Stimulated activated CD8-positive, alpha-beta memory T cell treated with anti-CD3 and anti-CD28 coated beads, Interleukin-12 subunit alpha, Interleukin-12 subunit beta, amount 100 ng/mL, for 1 hour (primary cell): ENCODE measurements around the gene RPS15.

Experiments used
- DNase-seq: peaks from one replicate; pipeline ENCODE4 v3.0.0-alpha.2; 2020; ENCODE audit warnings: low read depth

RPS15 gene

DNA sequence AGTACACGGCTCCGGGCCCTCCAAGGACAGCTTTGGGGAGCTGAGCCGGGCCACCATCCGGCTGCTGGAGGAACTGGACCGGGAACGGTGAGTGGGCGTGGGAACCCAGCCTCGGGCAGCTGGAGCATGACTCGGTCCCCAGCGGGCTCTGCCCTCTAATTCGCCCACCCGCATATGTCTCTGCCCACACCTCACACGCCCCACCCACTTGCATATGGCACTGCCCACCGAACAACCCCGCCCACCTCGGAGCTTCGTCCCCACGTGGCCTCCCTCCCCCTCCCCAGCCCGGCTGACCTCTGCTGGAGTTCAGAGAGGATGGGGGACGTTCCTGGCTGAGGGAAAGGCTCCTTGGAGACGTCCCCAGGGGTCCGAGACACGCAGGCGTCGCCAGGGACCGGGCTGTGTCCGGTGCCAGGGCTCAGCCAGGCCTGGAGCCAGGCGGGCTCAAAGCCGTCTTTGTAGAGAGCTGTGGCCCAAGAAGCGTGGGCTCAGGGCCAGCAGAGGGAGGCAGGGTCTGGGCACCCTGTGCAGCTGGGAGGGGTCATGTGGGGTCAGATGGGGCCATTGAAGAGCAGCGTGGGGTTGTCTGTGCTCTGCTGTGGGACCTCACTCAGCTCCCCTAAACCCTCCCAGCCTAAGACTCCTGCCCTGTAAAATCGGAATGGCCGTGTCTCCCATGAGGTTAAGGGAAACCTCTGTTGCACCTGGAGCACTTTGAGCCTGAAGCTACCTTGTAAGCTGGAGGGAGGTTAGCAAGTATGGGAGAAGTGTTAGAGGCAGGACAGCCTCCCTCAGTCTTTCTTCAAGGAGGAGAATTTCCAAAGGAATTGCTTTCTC, 15.5 kb downstream of the RPS15 start:
- no peak for DNase-seq

DNA sequence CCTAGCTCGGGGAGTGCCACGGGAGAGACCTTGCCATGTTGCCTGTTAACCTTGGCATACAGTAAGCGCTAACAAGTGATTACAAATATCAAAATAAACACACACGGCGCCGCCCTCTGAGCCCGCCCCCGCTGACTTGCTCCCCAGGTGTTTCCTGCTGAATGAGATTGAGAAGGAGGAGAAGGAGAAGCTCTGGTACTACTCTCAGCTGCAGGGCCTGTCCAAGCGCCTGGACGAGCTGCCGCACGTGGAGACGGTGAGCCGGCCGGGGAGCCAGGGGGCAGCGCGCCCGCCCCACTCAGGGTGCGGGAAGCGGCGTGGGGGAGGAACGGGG, 16.8 kb downstream of the RPS15 start:
- DNase-seq: no peak

DNA sequence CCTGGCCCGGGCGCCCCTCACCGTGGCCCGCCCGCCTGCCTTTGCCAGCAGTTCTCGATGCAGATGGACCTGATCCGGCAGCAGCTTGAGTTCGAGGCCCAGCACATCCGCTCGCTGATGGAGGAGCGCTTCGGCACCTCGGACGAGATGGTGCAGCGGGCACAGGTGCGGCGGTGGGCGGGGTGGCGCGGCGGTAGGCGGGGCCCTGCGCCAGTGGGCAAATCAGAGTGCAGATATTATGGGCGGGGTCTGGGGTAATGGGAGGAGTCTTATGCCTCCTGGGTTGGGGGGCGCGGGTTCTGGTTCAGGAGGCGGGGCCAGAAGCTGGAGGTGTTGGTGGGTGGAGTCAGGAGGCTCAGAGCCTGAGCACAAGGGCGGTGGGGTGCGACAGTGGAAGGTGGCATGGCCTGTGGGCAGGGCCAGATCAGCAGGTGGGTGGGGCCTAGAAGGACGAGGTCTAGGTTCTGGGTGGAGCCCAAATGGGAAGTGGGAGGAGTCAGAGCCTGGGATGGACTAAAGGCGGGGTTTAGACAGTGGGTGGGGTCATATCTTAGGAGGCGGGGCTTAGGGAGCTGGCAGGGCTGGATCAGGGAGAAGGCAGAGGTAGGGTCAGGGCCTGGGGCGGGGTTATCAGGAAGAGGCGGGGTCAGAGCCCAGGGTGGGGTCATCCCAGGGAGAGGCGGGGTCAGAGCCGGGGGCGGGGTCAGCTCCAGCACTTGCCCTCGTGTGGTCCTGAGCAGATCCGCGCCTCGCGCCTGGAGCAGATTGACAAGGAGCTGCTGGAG, 17.3 kb downstream of the RPS15 start:
- DNase-seq: no peak

DNA sequence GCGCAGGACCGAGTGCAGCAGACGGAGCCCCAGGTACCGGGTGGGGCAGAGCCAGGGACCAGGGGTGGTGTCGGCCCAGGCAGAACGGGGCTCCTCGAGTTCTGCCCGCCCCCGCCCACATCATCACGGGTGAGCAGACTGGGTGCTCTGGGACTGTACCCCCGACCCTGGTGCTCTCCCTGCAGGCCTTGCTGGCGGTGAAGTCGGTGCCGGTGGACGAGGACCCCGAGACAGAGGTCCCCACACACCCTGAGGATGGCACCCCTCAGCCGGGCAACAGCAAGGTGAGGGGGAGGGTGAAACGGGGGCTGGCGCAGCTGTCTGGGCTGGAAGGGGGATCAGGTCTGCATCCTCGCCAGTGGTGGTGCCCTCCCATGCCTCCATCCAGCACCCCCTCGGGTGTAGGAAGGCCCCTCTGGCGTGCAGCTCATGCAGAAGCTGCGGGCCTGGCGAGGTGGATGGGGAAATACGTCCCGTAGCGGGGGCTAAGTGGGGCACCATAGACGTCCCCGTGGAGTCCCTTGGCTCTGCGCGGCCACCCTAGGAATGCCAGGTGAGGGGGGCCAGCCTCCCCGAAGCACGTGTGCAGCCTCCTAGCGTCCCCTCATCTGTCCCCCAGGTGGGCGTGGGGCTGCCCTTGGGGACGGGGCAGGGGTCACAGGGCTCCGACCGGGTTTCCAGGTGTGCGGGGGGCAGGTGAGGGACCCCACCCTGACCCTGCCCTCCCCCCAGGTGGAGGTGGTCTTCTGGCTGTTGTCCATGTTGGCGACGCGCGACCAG, 18.1 kb downstream of the RPS15 start:
- DNase-seq: no peak

DNA sequence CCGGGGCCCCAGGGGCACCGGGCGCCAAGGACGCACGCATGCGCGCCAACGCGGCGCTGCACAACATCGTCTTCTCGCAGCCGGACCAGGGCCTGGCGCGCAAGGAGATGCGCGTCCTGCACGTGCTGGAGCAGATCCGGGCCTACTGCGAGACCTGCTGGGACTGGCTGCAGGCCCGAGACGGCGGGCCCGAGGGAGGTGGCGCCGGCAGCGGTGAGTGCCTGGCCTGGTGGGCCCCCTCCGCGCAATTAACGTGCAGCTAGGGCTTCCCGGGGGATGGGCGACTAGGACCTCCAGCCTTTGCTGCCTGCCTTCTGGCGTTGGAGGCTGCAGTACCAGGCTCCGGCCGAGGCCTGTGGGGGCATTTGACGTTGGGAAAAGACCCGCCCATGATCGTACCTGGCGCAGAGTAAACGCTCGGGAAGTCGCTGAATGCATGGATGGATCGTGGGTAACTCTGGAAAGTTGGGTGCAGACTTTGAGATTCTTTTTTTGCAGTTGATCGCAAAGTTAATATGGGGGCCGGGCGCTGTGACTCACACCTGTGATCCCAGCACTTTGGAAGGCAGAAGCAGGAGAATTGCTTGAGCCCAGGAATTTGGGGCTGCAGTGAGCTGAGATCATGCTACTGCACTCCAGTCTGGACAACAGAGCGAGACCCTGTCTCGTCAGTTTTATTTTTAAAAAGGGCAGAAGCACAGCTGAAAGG, 19.0 kb downstream of the RPS15 start:
- DNase-seq: no peak

DNA sequence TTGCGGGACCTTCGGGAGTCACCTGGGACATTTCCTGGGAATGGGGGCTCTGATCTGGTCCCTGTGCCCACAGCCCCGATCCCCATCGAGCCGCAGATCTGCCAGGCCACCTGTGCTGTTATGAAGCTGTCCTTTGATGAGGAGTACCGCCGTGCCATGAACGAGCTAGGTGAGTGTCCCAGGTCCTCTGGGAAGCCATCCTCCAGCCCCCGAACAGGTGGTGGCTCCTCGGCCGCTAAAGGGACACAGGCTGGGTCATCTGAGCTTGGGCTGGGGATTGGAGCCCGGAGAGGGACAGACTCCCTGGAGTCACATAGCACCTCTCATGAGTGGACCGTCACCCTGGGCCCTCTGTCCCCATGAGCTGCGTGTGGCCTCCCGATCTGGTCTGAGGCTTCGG, 19.7 kb downstream of the RPS15 start:
- no peak for DNase-seq

DNA sequence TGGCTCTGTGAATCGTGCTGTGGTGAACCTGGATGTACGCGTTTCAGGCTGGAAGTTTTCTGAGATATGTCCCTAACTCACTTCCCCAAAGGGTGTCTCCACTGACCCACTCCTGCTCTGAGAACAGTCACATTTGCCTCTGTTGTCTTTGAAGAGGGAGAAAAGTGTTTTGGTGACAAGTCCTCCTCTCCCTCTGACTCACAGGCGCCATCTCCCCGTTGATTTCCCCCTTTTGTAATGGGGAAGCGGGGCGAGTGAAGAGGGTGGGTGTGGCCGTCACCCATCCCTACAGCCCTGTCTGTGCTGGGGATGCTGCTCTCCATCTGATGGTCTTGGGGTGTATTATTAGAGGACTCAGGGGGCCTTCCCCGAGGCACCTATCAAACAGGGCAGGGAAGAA, 21.3 kb downstream of the RPS15 start:
- DNase-seq: no peak

DNA sequence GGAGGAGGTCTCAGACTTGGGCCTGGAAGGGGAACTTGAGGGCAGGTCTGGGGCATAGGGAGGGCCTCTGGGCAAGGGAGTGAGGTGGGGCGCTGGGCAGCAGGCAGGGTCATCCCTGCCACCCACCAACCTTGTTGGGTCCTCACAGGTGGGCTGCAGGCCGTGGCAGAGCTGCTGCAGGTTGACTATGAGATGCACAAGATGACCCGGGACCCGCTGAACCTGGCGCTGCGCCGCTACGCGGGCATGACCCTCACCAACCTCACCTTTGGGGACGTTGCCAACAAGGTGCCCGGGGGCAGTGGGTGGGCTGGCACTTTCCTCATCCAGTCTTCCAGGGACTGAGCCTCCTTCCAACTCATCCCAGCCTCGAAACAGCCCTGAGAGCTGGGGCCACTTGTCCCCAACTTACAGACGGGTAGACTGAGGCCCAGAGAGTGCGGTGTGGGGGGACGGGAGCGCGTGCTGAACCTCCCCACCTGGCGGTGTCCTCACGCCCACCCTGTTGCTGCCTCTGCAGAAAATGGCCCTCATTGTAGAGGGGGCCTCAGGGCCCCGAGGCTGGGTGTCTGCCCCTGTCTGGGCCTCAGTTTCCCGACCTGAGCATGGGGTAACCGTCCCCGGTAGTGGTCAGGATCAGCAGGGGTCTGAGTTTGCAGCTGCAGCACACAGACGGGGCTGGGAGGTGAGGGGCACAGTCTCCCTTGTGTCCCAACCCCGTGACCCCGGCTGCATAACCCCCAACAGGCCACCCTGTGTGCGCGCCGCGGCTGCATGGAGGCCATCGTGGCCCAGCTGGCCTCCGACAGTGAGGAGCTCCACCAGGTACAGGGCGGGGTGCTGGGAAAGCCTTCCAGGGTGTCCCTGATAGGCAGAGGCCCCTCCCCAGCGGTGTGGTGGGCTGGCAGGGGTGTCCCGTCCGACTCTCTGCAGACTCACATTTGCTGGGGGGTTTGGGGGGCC, 22.1 kb downstream of the RPS15 start:
- DNase-seq: no peak

DNA sequence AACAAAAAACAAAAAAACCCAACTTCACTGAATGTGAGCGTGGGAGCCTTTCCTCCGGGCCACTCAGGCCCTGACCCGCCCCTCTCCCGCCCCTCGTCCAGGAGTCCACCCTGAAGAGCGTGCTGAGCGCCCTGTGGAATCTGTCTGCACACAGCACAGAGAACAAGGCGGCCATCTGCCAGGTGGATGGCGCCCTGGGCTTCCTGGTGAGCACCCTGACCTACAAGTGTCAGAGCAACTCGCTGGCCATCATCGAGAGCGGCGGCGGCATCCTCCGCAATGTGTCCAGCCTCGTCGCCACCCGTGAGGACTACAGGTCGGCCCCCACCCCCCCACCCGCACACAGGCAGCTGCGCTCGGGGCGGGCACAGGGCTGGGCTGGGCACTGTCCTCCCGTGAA, 23.7 kb downstream of the RPS15 start:
- no peak for DNase-seq

DNA sequence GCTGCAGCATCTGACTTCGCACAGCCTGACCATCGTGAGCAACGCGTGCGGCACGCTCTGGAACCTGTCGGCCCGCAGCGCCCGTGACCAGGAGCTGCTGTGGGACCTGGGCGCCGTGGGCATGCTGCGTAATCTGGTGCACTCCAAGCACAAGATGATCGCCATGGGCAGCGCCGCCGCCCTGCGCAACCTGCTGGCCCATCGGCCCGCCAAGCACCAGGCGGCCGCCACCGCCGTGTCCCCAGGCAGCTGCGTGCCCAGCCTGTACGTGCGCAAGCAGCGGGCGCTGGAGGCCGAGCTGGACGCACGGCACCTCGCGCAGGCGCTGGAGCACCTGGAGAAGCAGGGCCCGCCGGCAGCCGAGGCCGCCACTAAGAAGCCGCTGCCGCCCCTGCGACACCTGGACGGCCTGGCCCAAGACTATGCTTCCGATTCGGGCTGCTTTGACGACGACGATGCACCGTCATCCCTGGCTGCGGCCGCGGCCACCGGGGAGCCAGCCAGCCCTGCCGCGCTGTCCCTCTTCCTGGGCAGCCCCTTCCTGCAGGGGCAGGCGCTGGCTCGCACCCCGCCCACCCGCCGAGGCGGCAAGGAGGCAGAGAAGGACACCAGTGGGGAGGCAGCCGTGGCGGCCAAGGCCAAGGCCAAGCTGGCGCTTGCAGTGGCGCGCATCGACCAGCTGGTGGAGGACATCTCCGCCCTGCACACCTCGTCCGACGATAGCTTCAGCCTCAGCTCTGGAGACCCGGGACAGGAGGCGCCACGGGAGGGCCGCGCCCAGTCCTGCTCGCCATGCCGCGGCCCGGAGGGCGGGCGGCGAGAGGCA, 27.2 kb downstream of the RPS15 start:
- no peak for DNase-seq

DNA sequence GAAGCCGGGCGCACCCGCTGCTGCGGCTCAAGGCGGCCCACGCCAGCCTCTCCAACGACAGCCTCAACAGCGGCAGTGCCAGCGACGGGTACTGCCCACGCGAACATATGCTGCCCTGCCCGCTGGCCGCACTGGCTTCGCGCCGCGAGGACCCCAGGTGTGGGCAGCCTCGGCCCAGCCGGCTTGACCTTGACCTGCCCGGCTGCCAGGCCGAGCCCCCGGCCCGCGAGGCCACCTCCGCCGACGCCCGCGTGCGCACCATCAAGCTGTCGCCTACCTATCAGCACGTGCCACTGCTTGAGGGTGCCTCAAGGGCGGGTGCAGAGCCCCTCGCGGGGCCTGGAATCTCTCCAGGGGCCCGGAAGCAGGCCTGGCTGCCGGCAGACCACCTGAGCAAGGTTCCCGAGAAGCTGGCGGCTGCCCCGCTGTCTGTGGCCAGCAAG, 27.8 kb downstream of the RPS15 start:
- no peak for DNase-seq

DNA sequence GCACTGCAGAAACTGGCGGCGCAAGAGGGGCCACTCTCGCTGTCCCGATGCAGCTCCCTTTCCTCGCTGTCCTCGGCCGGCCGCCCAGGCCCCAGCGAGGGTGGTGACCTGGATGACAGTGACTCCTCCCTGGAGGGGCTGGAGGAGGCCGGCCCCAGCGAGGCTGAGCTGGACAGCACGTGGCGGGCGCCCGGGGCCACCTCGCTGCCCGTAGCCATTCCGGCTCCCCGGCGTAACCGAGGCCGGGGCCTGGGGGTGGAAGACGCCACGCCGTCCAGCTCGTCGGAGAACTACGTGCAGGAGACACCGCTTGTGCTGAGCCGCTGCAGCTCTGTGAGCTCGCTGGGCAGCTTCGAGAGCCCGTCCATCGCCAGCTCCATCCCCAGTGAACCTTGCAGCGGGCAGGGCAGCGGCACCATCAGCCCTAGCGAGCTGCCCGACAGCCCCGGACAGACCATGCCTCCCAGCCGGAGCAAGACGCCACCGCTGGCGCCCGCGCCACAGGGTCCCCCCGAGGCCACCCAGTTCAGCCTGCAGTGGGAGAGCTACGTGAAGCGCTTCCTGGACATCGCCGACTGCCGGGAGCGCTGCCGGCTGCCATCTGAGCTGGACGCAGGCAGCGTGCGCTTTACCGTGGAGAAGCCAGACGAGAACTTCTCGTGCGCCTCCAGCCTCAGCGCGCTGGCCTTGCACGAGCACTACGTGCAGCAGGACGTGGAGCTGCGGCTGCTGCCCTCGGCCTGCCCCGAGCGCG, 28.4 kb downstream of the RPS15 start:
- DNase-seq: no peak

DNA sequence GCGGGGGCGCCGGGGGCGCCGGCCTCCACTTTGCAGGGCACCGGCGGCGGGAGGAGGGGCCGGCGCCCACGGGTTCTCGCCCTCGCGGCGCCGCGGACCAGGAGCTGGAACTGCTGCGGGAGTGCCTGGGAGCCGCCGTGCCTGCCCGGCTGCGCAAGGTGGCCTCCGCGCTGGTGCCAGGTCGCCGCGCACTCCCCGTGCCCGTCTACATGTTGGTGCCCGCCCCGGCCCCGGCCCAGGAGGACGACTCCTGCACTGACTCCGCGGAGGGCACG, 29.0 kb downstream of the RPS15 start:
- DNase-seq: no peak

DNA sequence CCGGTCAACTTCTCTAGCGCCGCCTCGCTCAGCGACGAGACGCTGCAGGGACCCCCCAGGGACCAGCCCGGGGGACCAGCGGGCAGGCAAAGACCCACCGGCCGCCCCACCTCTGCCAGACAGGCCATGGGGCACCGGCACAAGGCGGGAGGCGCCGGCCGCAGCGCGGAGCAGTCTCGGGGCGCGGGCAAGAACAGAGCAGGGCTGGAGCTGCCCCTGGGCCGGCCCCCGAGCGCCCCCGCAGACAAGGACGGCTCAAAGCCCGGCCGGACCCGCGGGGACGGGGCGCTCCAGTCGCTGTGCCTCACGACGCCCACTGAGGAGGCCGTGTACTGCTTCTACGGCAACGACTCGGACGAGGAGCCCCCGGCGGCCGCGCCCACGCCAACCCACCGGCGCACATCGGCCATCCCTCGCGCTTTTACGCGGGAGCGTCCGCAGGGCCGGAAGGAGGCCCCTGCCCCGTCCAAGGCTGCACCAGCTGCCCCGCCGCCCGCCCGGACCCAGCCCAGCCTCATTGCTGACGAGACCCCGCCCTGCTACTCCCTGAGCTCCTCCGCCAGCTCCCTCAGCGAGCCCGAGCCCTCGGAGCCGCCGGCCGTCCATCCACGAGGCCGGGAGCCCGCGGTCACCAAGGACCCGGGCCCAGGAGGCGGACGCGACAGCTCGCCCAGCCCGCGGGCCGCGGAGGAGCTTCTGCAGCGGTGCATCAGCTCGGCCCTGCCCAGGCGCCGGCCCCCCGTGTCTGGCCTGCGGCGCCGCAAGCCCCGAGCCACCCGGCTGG, 29.5 kb downstream of the RPS15 start:
- no peak for DNase-seq

DNA sequence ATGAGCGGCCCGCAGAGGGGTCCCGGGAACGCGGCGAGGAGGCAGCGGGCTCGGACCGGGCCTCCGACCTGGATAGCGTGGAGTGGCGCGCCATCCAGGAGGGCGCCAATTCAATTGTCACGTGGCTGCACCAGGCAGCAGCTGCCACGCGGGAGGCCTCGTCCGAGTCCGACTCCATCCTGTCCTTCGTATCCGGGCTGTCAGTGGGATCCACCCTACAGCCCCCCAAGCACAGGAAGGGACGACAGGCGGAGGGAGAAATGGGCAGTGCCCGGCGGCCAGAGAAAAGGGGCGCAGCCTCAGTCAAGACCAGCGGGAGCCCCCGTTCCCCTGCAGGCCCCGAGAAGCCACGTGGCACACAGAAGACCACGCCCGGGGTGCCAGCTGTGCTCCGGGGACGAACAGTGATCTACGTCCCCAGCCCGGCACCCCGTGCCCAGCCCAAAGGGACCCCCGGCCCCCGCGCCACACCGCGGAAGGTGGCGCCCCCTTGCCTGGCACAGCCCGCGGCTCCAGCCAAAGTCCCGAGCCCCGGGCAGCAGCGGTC, 30.2 kb downstream of the RPS15 start:
- no peak for DNase-seq

DNA sequence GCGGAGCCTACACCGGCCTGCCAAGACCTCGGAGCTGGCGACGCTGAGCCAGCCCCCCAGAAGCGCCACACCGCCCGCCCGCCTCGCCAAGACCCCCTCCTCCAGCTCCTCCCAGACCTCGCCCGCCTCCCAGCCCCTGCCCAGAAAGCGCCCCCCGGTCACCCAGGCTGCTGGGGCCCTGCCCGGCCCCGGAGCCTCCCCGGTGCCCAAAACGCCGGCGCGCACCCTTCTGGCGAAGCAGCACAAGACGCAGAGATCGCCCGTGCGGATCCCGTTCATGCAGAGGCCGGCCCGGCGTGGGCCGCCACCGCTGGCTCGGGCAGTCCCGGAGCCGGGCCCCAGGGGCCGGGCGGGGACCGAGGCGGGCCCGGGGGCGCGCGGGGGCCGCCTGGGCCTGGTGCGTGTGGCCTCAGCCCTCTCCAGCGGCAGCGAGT, 30.6 kb downstream of the RPS15 start:
- DNase-seq: no peak

DNA sequence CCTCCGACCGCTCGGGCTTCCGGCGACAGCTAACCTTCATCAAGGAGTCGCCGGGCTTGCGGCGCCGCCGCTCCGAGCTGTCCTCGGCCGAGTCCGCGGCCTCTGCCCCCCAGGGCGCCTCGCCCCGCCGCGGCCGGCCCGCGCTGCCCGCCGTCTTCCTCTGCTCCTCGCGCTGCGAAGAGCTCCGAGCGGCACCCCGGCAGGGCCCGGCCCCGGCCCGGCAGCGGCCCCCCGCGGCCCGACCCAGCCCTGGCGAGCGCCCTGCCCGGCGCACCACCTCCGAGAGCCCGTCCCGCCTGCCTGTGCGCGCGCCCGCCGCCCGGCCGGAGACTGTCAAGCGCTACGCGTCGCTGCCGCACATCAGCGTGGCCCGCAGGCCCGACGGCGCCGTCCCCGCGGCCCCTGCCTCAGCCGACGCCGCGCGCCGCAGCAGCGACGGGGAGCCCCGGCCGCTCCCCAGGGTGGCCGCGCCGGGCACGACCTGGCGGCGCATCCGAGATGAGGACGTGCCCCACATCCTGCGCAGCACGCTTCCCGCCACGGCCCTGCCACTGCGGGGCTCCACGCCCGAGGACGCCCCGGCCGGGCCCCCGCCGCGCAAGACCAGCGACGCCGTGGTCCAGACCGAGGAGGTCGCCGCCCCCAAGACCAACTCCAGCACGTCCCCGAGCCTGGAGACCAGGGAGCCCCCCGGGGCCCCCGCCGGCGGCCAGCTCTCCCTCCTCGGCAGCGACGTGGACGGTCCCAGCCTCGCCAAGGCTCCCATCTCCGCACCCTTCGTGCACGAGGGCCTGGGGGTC, 31.3 kb downstream of the RPS15 start:
- DNase-seq: no peak

DNA sequence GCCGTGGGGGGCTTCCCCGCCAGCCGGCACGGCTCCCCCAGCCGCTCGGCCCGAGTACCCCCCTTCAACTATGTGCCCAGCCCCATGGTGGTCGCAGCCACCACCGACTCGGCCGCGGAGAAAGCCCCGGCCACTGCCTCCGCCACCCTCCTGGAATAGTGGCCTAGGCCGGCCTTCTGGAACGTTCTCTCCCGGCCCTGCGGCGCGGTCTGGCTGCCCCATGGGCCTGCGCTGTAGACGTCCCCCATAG, 31.8 kb downstream of the RPS15 start:
- DNase-seq: no peak
